SJSA1 (cell line): ENCODE data around the gene BTBD17. TPM values are rescaled to one million over a fixed set of nuclear protein-coding genes. Genes with fewer than 3 reads are reported as not detected.

ENCODE experiments used
- DNase-seq, 2 experiments: peaks; one replicate each; pipeline ENCODE4 v3.0.0-alpha.2; 2015 to 2020; ENCODE audit warnings: low spot score in 2 of 2, low read depth in 1 of 2
- H3K27ac ChIP-seq: fragments of 250-450 bp; sonication (Bioruptor Pico); 2 replicates; pipeline ENCODE4 v1.5.1; 2020; ENCODE audit warnings: mild to moderate bottlenecking, moderate library complexity
- H3K27me3 ChIP-seq: fragments of 250-450 bp; sonication (Bioruptor Pico); replicated peaks from 2 replicates; pipeline ENCODE4 v1.5.1; 2020; ENCODE audit warnings: mild to moderate bottlenecking, moderate library complexity
- H3K36me3 ChIP-seq: fragments of 250-450 bp; sonication (Bioruptor Pico); 2 replicates; pipeline ENCODE4 v1.5.1; 2020; ENCODE audit warnings: mild to moderate bottlenecking
- H3K4me1 ChIP-seq: fragments of 250-450 bp; sonication (Bioruptor Pico); replicated peaks from 2 replicates; pipeline ENCODE4 v1.6.1; 2021; ENCODE audit warnings: mild to moderate bottlenecking
- H3K4me3 ChIP-seq: fragments of 250-450 bp; sonication (Bioruptor Pico); 2 replicates; pipeline ENCODE4 v1.5.1; 2020; ENCODE audit warnings: mild to moderate bottlenecking
- H3K9me3 ChIP-seq: fragments of 250-450 bp; sonication (Bioruptor Pico); replicated peaks from 2 replicates; pipeline ENCODE4 v1.5.1; 2020; ENCODE audit warnings: mild to moderate bottlenecking
- total RNA-seq: library from RNA; depleted of rRNA; stranded (reverse); fragments of >200 nt; shearing (Covaris generic); gene quantifications from 2 replicates; pipeline ENCODE4 v1.2.3, GENCODE V29; 2014

The BTBD17 gene
- total RNA-seq, 1 experiment from 2014 or later = not detected

- Histone ChIP-seq H3K27ac (no peak overlapping the region), H3K36me3 (no peaks in the 10 kb centered on the region), H3K4me3 (no peak overlapping the region), H3K4me1 (peaks cover 15% of the 10 kb centered on the region), H3K27me3 (peaks cover 8% of the 10 kb centered on the region; the same call in 1 of the 2 replicates), H3K9me3 (no peaks in the 10 kb centered on the region)
- DNase-seq = peak in 1 of 2 experiments; percentile 42
These were observed 18.7 kb upstream of the BTBD17 start for GRCh38 chr17:74380086-74380958.

GRCh38 chr17:74379495-74380085 is 17.9 kb upstream of the BTBD17 start:
- no peaks in the 10 kb centered on the region for H3K9me3 ChIP-seq
- peaks cover 15% of the 10 kb centered on the region for H3K4me1 ChIP-seq
- H3K27ac ChIP-seq = no peak overlapping the region
- DNase-seq = peak; percentile 85 to 95
- H3K27me3 ChIP-seq = peaks cover 9% of the 10 kb centered on the region; the same call in 1 of the 2 replicates
- H3K36me3 ChIP-seq = no peaks in the 10 kb centered on the region
- H3K4me3 ChIP-seq = no peak overlapping the region

GRCh38 chr17:74374858-74375257 is 13.2 kb upstream of the BTBD17 start:
- no peak overlapping the region for H3K4me3 ChIP-seq
- peaks cover 9% of the 10 kb centered on the region; the same call in 1 of the 2 replicates for H3K27me3 ChIP-seq
- H3K4me1 ChIP-seq = peaks cover 6% of the 10 kb centered on the region
- no peak for DNase-seq
- no peaks in the 10 kb centered on the region for H3K36me3 ChIP-seq
- no peak overlapping the region for H3K27ac ChIP-seq
- no peaks in the 10 kb centered on the region for H3K9me3 ChIP-seq

- H3K36me3 ChIP-seq = no peaks in the 10 kb centered on the region
- no peaks in the 10 kb centered on the region for H3K9me3 ChIP-seq
- no peaks in the 10 kb centered on the region for H3K4me1 ChIP-seq
- no peak overlapping the region for H3K27ac ChIP-seq
- peaks cover 9% of the 10 kb centered on the region; the same call in 1 of the 2 replicates for H3K27me3 ChIP-seq
- DNase-seq = no peak
- H3K4me3 ChIP-seq = no peak overlapping the region
These were observed 12.4 kb upstream of the BTBD17 start for GRCh38 chr17:74373838-74374606.

- Histone ChIP-seq H3K27me3 (peaks cover 9% of the 10 kb centered on the region; the same call in 1 of the 2 replicates), H3K9me3 (no peaks in the 10 kb centered on the region), H3K36me3 (no peaks in the 10 kb centered on the region), H3K27ac (no peak overlapping the region), H3K4me3 (no peak overlapping the region), H3K4me1 (no peaks in the 10 kb centered on the region)
- DNase-seq = no peak
These were observed 10.8 kb upstream of the BTBD17 start for GRCh38 chr17:74372426-74372825.

GRCh38 chr17:74371653-74372147 is 10.0 kb upstream of the BTBD17 start:
- Histone ChIP-seq H3K27ac (no peak overlapping the region), H3K4me3 (no peak overlapping the region), H3K4me1 (no peaks in the 10 kb centered on the region), H3K27me3 (peaks cover 8% of the 10 kb centered on the region; the same call in 1 of the 2 replicates), H3K9me3 (no peaks in the 10 kb centered on the region), H3K36me3 (no peaks in the 10 kb centered on the region)
- no peak for DNase-seq

- no peaks in the 10 kb centered on the region for H3K4me1 ChIP-seq
These were observed 8.2 kb upstream of the BTBD17 start for GRCh38 chr17:74369665-74370490.

GRCh38 chr17:74369221-74369620 is 7.6 kb upstream of the BTBD17 start:
- no peak overlapping the region for H3K4me3 ChIP-seq
- no peaks in the 10 kb centered on the region for H3K9me3 ChIP-seq
- no peaks in the 10 kb centered on the region for H3K36me3 ChIP-seq
- no peaks in the 10 kb centered on the region for H3K4me1 ChIP-seq
- no peak overlapping the region for H3K27ac ChIP-seq
- DNase-seq = no peak
- H3K27me3 ChIP-seq = peaks cover 14% of the 10 kb centered on the region

More at GRCh38 chr17:74369665-74370490, 8.2 kb upstream of the BTBD17 start:
- Histone ChIP-seq H3K27ac (no peak overlapping the region), H3K27me3 (peaks cover 13% of the 10 kb centered on the region), H3K4me3 (no peak overlapping the region), H3K9me3 (no peaks in the 10 kb centered on the region), H3K36me3 (no peaks in the 10 kb centered on the region)
- no peak for DNase-seq

GRCh38 chr17:74368341-74369081 is 6.8 kb upstream of the BTBD17 start:
- Histone ChIP-seq H3K27me3 (peaks cover 16% of the 10 kb centered on the region), H3K36me3 (no peaks in the 10 kb centered on the region), H3K9me3 (no peaks in the 10 kb centered on the region), H3K27ac (no peak overlapping the region), H3K4me3 (no peak overlapping the region), H3K4me1 (no peaks in the 10 kb centered on the region)
- peak; percentile 63 to 81 for DNase-seq

GRCh38 chr17:74367206-74367605 is 5.5 kb upstream of the BTBD17 start, which contains the start of gene GPR142:
GPR142 (plus strand) TSS chr17:74367506; CDS start chr17:74369541, 2,035 bp downstream.
- H3K27me3 ChIP-seq = peaks cover 25% of the 10 kb centered on the region
- no peak within 1 kb of the TSS for H3K27ac ChIP-seq
- no peaks in the 10 kb centered on the region for H3K36me3 ChIP-seq
- no peak within 1 kb of the TSS for H3K4me3 ChIP-seq
- H3K4me1 ChIP-seq = no peaks in the 10 kb centered on the region
- DNase-seq = no peak
- no peaks in the 10 kb centered on the region for H3K9me3 ChIP-seq

- Histone ChIP-seq H3K27me3 (peaks cover 68% of the 10 kb centered on the region), H3K4me3 (no peak overlapping the region), H3K4me1 (no peaks in the 10 kb centered on the region), H3K36me3 (no peaks in the 10 kb centered on the region), H3K27ac (no peak overlapping the region), H3K9me3 (no peaks in the 10 kb centered on the region)
- no peak for DNase-seq
These were observed 1.3 kb upstream of the BTBD17 start for GRCh38 chr17:74362810-74363498.

GRCh38 chr17:74362069-74362405 is 369 bp upstream of the BTBD17 start:
- H3K27ac ChIP-seq = no peak overlapping the region
- H3K9me3 ChIP-seq = peaks cover 2% of the 10 kb centered on the region; the same call in 1 of the 2 replicates
- no peak overlapping the region for H3K4me3 ChIP-seq
- peaks cover 4% of the 10 kb centered on the region for H3K4me1 ChIP-seq
- DNase-seq = no peak
- no peaks in the 10 kb centered on the region for H3K36me3 ChIP-seq
- peaks cover 77% of the 10 kb centered on the region for H3K27me3 ChIP-seq
